ENCODE measurements around the gene ZMYND8.

Gene ZMYND8

DNA sequence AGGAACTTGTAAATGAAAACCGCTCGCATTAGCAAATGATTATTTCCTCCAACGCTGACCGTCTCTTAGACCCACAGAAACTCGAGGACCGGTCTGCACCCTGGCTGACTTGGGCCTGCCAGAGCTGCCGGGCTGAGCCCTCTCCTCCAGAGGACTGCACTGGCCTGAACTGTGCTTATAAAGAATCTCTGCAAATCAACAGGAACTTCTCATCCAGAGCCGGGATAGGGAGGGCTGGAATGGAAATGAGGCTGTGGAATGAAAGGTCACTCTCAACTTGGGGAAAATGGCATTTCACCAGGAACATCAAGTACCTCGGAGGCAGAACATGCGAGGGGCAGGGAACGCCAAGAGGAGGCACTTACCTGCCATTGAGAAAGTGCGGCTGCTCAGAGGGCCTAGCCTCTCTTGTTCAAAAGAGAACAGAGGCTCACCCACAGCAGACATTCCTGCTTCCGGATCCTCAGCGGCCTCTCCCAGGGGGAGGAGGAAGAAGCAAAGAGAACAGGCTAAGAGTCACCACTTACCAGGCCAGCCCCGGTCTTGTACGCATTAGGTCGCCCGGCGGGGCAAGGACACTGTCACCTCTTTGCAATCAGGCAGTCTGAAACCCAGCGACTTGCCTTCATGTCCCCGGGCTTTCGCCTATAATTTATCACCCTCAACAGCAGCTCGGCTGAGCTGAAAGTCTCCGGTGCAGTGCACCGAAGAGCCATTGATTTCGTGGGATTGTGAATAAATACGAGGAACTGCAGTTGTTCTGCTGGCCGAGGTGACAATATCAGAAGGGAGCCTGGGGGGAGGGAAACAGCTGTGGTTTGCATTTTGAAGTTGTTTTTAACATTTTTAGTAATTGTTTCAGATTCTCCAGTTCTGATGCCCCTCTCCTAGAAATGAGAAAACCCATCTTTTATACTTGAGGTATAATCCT is 37.6 kb downstream of the ZMYND8 start:
- Histone ChIP-seq H3K9ac (ENCODE audit: low read length) (peak overlapping the region; percentile 80), H3K4me1 (ENCODE audit: insufficient read depth, low read length) (peaks cover 64% of the 10 kb centered on the region), H3K27me3 (ENCODE audit: control insufficient read depth in 1 of 2, insufficient read depth in 2 of 2, low read length in 2 of 2) (no peaks in the 10 kb centered on the region), H3K36me3 (ENCODE audit: insufficient read depth, low read length) (no peaks in the 10 kb centered on the region), H3K4me3 (ENCODE audit: low read depth in 1 of 2, low read length in 2 of 2) (peak overlapping the region in 1 of 2 donors; percentile 25), H3K27ac (ENCODE audit: low read depth, low read length) (peak overlapping the region; percentile 99), H3K9me3 (ENCODE audit: low read length) (no peaks in the 10 kb centered on the region)

- peaks cover 64% of the 10 kb centered on the region for H3K4me1 ChIP-seq (ENCODE audit: insufficient read depth, low read length)
- H3K9me3 ChIP-seq (ENCODE audit: low read length): no peaks in the 10 kb centered on the region
- peak overlapping the region; percentile 99 for H3K27ac ChIP-seq (ENCODE audit: low read depth, low read length)
- peak overlapping the region; percentile 80 for H3K9ac ChIP-seq (ENCODE audit: low read length)
- H3K27me3 ChIP-seq (ENCODE audit: control insufficient read depth in 1 of 2, insufficient read depth in 2 of 2, low read length in 2 of 2): no peaks in the 10 kb centered on the region
- no peaks in the 10 kb centered on the region for H3K36me3 ChIP-seq (ENCODE audit: insufficient read depth, low read length)
- peak overlapping the region in 1 of 2 donors; percentile 25 for H3K4me3 ChIP-seq (ENCODE audit: low read depth in 1 of 2, low read length in 2 of 2)
Observed at GRCh38 chr20:47318027-47318585, 38.4 kb downstream of the ZMYND8 start.

- Histone ChIP-seq H3K36me3 (ENCODE audit: insufficient read depth, low read length) (peaks cover 1% of the 10 kb centered on the region), H3K9ac (ENCODE audit: low read length) (peak overlapping the region; percentile 80), H3K4me1 (ENCODE audit: insufficient read depth, low read length) (peaks cover 70% of the 10 kb centered on the region), H3K27ac (ENCODE audit: low read depth, low read length) (peak overlapping the region; percentile 99), H3K27me3 (ENCODE audit: control insufficient read depth in 1 of 2, insufficient read depth in 2 of 2, low read length in 2 of 2) (no peaks in the 10 kb centered on the region), H3K9me3 (ENCODE audit: low read length) (no peaks in the 10 kb centered on the region), H3K4me3 (ENCODE audit: low read depth in 1 of 2, low read length in 2 of 2) (peak overlapping the region in 1 of 2 donors; percentile 25)
Observed at GRCh38 chr20:47317127-47317895, 39.2 kb downstream of the ZMYND8 start.

- Histone ChIP-seq H3K4me1 (ENCODE audit: insufficient read depth, low read length) (peaks cover 73% of the 10 kb centered on the region), H3K9ac (ENCODE audit: low read length) (peak overlapping the region; percentile 80), H3K4me3 (ENCODE audit: low read depth in 1 of 2, low read length in 2 of 2) (no peak overlapping the region), H3K27me3 (ENCODE audit: control insufficient read depth in 1 of 2, insufficient read depth in 2 of 2, low read length in 2 of 2) (no peaks in the 10 kb centered on the region), H3K9me3 (ENCODE audit: low read length) (no peaks in the 10 kb centered on the region), H3K27ac (ENCODE audit: low read depth, low read length) (peak overlapping the region; percentile 99), H3K36me3 (ENCODE audit: insufficient read depth, low read length) (peaks cover 4% of the 10 kb centered on the region)
Observed at GRCh38 chr20:47316776-47317126, 39.7 kb downstream of the ZMYND8 start.

GRCh38 chr20:47315339-47316056 is 41.0 kb downstream of the ZMYND8 start:
- H3K27me3 ChIP-seq (ENCODE audit: control insufficient read depth in 1 of 2, insufficient read depth in 2 of 2, low read length in 2 of 2): no peaks in the 10 kb centered on the region
- H3K4me3 ChIP-seq (ENCODE audit: low read depth in 1 of 2, low read length in 2 of 2): no peak overlapping the region
- H3K9ac ChIP-seq (ENCODE audit: low read length): peak overlapping the region; percentile 6
- H3K36me3 ChIP-seq (ENCODE audit: insufficient read depth, low read length): peaks cover 4% of the 10 kb centered on the region
- H3K4me1 ChIP-seq (ENCODE audit: insufficient read depth, low read length): peaks cover 67% of the 10 kb centered on the region
- no peaks in the 10 kb centered on the region for H3K9me3 ChIP-seq (ENCODE audit: low read length)
- H3K27ac ChIP-seq (ENCODE audit: low read depth, low read length): peak overlapping the region; percentile 80

GRCh38 chr20:47314647-47315338 is 41.7 kb downstream of the ZMYND8 start:
- no peak overlapping the region for H3K4me3 ChIP-seq (ENCODE audit: low read depth in 1 of 2, low read length in 2 of 2)
- no peak overlapping the region for H3K9ac ChIP-seq (ENCODE audit: low read length)
- H3K27me3 ChIP-seq (ENCODE audit: control insufficient read depth in 1 of 2, insufficient read depth in 2 of 2, low read length in 2 of 2): no peaks in the 10 kb centered on the region
- peaks cover 6% of the 10 kb centered on the region for H3K36me3 ChIP-seq (ENCODE audit: insufficient read depth, low read length)
- H3K27ac ChIP-seq (ENCODE audit: low read depth, low read length): peak overlapping the region; percentile 80
- H3K4me1 ChIP-seq (ENCODE audit: insufficient read depth, low read length): peaks cover 62% of the 10 kb centered on the region
- no peaks in the 10 kb centered on the region for H3K9me3 ChIP-seq (ENCODE audit: low read length)

- Histone ChIP-seq H3K27ac (ENCODE audit: low read depth, low read length) (no peak overlapping the region), H3K36me3 (ENCODE audit: insufficient read depth, low read length) (peaks cover 11% of the 10 kb centered on the region), H3K4me1 (ENCODE audit: insufficient read depth, low read length) (peaks cover 46% of the 10 kb centered on the region), H3K9me3 (ENCODE audit: low read length) (no peaks in the 10 kb centered on the region), H3K9ac (ENCODE audit: low read length) (no peak overlapping the region), H3K4me3 (ENCODE audit: low read depth in 1 of 2, low read length in 2 of 2) (no peak overlapping the region), H3K27me3 (ENCODE audit: control insufficient read depth in 1 of 2, insufficient read depth in 2 of 2, low read length in 2 of 2) (no peaks in the 10 kb centered on the region)
Observed at GRCh38 chr20:47311967-47312681, 44.4 kb downstream of the ZMYND8 start.

- H3K4me3 ChIP-seq (ENCODE audit: low read depth in 1 of 2, low read length in 2 of 2): no peak overlapping the region
Observed at GRCh38 chr20:47311211-47311610, 45.3 kb downstream of the ZMYND8 start.

DNA sequence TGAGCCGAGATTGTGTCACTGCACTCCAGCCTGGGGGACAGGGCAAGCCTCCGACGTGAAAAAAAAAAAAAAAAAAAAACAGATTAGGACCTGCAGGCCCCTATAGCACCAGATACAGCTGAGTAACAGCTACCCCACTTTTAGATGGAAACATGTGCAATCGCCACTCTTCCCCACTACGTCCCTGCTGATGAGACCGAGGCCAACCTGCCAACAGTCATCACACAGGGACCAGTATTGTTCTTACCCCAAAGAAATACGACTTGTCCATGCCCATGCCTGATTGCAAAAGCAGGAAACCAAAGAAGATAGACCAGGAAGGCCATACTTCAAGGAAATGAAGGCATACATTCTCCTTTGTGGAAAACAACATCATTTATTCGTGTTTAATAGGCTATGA is 45.8 kb downstream of the ZMYND8 start:
- H3K9me3 ChIP-seq (ENCODE audit: low read length): no peaks in the 10 kb centered on the region
- H3K9ac ChIP-seq (ENCODE audit: low read length): no peak overlapping the region
- H3K27me3 ChIP-seq (ENCODE audit: control insufficient read depth in 1 of 2, insufficient read depth in 2 of 2, low read length in 2 of 2): no peaks in the 10 kb centered on the region
- H3K27ac ChIP-seq (ENCODE audit: low read depth, low read length): peak overlapping the region; percentile 45
- H3K36me3 ChIP-seq (ENCODE audit: insufficient read depth, low read length): peaks cover 14% of the 10 kb centered on the region
- H3K4me3 ChIP-seq (ENCODE audit: low read depth in 1 of 2, low read length in 2 of 2): no peak overlapping the region
- H3K4me1 ChIP-seq (ENCODE audit: insufficient read depth, low read length): peaks cover 36% of the 10 kb centered on the region

More at GRCh38 chr20:47311211-47311610, 45.3 kb downstream of the ZMYND8 start:
- no peaks in the 10 kb centered on the region for H3K9me3 ChIP-seq (ENCODE audit: low read length)
- no peak overlapping the region for H3K9ac ChIP-seq (ENCODE audit: low read length)
- H3K27ac ChIP-seq (ENCODE audit: low read depth, low read length): no peak overlapping the region
- H3K4me1 ChIP-seq (ENCODE audit: insufficient read depth, low read length): peaks cover 40% of the 10 kb centered on the region
- peaks cover 14% of the 10 kb centered on the region for H3K36me3 ChIP-seq (ENCODE audit: insufficient read depth, low read length)
- no peaks in the 10 kb centered on the region for H3K27me3 ChIP-seq (ENCODE audit: control insufficient read depth in 1 of 2, insufficient read depth in 2 of 2, low read length in 2 of 2)

GRCh38 chr20:47309806-47310426 is 46.6 kb downstream of the ZMYND8 start:
- Histone ChIP-seq H3K4me1 (ENCODE audit: insufficient read depth, low read length) (peaks cover 28% of the 10 kb centered on the region), H3K4me3 (ENCODE audit: low read depth in 1 of 2, low read length in 2 of 2) (no peak overlapping the region), H3K27ac (ENCODE audit: low read depth, low read length) (peak overlapping the region; percentile 45), H3K27me3 (ENCODE audit: control insufficient read depth in 1 of 2, insufficient read depth in 2 of 2, low read length in 2 of 2) (no peaks in the 10 kb centered on the region), H3K36me3 (ENCODE audit: insufficient read depth, low read length) (peaks cover 14% of the 10 kb centered on the region), H3K9me3 (ENCODE audit: low read length) (no peaks in the 10 kb centered on the region), H3K9ac (ENCODE audit: low read length) (peak overlapping the region; percentile 25)

All from muscle layer of colon (tissue), 2 donors.